Measurements from ENCODE around the gene PDCD4.

The PDCD4 gene

DNA sequence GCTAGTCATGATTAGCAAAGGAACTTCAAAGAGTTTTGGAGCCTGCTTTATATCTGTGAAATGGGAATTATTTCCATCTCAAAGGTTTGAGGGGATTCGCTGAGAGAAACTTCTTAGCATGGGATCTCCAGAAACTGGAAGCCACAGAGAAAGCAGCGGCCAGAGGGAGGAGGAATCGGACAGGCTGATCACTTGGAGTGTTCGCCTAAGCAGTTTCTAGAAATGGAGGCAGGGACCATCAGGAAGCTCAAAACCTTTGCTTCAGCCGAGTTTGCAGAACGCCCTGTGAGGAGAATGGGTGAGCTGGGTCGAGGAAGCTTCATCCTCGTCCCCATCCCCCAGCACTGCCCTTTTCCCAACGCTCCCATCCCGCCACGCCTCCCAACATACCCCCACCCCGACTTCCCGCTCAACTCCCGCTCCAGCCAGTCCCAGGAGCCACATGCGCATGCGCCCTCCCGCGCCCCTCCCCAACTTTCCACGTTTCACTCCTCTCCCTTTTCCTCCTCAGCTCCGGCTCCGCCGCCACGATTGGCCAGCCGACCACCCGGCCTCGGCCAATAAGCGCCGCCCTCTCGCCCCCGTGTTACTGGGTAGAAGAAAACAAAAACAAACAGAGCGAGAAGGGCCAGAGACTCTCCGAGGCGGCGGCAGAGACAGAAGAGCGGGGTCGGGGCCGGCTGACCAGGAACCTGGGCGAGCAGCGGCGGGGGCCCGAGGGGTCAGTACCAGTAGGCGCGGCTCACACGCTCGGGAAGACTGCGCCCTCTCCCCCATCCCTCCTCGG, at the start of gene PDCD4:
Gene PDCD4, plus strand, starts transcription at position 631 of the 787 bp plus-strand sequence. CDS start 4,100 bp downstream, outside the sequence.
- DNase-seq (ENCODE audit: low read depth): peak; percentile 88

DNA sequence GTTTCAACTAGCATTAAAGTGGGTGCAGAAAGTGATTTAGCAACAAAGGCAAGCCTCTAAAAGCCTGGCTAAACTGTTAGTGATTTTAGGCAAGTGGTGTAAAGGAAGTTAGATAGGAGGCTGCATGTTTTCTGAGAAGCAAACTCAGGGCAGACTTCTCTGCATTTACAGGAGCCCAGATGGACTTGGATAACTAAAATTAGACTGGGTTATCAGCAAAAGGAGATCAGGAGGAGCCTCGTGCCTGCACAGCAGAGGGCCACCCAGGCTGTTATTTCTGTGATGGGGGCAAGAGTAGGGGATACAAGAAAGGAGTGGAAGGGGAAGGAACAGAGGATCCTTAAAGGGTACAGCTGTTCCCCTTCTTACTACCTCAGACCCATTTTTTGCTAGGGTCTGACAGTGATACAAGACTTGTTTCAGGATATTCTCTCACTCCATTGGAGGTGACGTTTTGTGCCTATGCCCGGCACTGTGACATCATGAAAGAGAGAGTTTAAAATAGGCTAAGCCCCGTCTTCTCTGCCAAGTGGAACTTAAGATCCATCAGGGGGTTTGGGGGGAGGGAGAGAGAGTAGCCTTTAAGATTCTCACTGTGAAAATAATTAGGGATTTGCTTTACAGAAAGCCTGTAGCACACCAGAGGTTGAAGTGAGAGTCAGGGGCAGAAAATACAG, 49.6 kb upstream of the PDCD4 start:
- DNase-seq (ENCODE audit: low read depth): no peak

DNA sequence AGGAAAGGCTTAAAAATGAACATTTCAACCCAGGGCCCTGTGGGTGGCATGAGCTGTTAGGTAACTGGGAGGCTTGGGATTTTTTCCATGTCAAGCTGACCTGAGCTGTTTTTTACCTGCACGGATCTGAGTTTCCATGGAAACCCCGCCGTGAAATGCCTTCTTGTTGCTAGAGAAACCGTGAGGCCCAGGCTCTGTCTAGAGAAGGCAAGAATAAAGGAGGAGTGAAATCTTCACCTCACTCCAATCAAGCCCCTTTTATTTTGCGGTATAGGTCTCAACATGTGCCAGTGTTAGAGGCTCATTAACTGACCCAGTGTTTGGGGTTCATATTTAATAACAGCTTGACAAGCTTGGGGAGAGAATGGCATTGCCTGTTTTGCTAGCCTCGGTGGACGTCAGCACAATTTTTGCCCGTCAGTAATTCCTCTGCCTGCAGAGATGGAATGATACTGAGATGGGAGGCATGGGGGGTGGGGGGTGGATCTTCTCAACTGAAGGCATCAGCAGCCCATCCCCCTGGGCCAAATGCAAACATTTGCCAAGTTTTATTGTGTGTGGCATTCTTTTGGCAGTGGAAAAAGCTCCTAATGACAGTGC, 48.9 kb upstream of the PDCD4 start:
- DNase-seq (ENCODE audit: low read depth): no peak

DNA sequence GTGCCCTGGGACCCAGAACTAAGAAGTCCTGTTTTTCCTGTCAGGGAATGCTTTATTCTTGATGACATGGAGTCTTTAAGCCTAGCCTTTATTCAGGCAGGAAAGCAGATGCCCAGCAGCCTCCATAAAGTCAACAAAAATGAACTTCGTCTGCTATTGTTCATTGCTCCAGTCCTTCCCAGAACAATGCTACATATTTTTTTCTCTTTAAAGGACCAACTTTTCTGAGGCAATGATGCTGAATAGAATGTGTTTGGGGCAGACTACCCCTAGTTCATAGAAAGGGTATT, 47.6 kb upstream of the PDCD4 start:
- DNase-seq (ENCODE audit: low read depth): no peak

DNA sequence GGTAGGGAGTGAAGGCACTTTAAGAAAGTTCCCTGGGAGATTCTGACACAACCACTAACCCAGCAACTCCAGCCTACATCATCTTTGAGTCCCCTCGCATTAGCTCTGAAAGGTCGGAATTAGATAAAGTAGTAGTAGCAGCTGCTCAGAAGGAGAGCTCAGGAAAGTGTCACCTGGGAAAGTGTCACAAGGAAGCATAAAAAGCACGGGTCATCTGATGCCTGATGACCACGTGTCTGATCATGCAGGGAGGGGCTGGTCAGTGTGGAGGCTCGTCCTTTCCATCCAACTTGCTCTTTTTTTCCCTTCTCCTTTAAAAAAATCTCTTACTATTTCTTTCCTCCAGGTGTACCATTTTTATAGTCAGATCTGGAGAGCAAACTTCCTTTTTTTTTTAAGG, 47.1 kb upstream of the PDCD4 start:
- DNase-seq (ENCODE audit: low read depth): no peak

DNA sequence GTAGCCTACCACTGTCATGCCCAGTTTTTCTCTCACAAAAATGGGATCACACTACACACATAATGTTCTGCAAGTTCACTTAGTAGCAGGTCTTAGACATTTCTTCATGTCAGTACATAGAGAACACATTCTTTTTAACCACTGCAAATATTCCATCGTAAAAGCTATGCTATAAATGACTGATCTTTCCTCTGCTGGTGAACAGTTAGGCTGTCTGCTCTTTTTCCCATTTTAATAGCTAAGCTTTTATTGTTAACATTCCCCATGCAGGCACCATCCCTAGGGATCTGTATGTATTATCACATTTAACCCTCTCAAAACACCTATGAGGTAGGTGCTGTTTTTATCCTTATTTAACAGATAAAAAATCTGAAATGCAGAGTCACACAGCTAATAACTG, 46.2 kb upstream of the PDCD4 start:
- no peak for DNase-seq (ENCODE audit: low read depth)

DNA sequence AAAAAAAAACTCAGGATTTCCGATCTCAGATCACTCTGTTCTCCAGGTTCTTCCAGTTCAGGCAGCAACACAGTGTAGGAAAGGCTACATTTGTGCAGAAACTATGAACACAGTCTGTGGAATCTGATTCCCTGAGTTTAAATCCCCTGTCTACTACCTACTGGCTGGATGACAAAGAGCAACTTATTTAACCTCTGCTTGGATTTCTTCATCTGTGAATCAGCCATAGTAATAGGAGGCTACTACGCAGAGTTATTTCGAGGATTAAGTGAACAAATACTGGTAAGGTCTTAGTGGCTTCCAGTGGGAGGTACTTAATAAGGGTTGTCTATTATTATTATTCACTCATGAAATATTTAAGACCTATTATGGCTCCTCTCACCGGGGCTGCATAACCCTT, 44.3 kb upstream of the PDCD4 start:
- no peak for DNase-seq (ENCODE audit: low read depth)

DNA sequence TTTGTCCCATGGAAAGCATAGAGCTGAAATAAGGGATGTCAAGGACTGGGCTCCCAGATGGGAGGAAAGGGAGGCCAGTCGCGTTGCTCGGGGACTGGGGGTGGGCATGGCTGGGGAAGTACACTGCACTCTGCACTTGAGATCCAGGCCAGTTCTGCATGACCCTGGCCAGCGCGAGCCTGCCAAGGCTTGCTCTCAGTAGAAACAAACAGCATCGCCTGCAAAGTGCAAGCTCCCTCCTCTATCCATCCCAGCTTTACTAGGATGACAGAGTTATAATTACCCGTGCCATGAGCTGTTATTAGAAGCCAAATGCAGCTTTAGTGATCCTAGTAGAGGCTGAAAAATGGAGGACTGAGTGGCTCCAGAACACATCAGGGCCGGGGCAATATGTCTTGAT, 43.9 kb upstream of the PDCD4 start:
- no peak for DNase-seq (ENCODE audit: low read depth)

DNA sequence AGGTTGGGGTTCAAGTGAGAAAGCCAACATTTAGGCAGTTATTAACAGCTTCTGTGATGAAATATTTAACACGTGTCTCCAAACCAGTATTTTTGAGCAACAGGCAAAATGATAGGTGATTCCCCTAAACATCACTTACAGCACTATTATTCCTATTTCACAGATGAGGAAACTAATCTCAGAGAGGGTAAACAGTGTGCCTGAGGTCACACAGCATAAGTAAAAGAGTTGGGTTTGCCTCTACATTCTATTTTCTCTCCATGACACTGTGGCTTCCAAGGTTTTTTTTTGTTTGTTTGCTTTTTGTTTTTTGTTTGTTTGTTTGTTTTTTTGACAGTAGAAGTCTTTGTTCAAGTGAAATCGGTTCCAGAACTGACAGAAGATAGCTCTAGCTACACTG, 43.2 kb upstream of the PDCD4 start:
- DNase-seq (ENCODE audit: low read depth): no peak

DNA sequence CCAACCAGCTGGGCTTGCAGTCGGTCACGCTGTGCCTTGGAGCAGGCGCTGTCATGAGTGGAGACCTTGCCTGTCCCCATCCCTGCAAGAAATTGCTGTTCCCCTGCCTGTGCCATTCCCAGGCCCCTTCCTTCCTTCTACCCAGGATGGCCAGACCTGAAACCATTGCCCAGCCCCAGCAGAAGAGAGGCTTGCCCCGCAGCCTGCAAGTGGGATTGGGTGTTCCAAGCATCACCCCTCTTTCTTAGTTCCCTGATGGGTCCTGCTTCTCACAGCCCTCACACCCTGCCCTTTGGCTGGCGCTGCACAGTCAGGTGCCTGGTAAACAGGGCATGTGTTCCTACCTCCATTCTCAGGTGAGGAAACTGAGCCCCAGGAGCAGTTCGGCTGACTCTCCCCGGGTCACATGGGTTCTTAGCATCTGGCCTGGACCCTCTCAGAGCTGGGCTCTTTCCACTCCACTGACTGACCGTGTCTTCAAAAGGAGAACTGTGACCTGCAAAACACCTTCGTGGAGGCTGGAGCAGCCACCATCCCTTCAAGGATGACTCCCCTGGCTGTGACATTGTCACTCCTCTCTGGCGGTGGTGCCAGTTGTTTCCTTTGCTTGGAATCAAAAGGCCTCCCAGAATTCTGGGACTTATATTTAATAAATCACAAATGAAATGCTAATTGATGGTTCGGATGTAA, 41.9 kb upstream of the PDCD4 start:
- no peak for DNase-seq (ENCODE audit: low read depth)

DNA sequence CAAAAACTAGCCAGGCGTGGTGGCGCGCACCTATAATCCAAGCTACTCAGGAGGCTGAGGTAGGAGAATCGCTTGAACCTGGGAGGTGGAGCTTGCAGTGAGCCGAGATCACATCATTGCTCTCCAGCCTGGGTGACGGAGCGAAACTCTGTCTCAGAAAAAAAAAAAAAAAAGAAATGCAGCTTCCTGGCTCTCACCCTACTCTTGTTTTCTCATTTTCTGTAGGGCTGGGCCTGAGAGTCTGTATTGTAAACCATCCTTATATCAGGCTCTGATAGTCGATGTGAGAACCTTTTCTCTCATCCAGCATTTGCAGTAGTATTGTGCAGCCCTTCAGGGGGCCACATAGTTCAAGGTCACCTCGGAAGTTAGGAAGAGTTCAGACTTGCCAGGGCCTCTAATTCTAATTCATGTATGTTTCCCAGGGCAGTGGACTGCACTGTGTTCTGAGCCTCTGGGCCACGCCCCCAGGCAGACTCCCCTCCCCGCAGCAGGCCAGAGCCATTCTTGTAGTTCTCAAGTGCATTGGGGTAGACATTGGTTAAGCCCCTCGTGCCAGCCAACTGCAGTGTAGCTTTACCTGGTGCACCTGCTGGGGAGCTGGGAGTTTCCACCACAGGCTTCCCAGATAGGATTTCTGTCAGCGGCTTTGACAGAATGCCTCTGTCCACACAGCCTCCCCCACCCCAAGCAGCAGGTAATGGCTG, 38.3 kb upstream of the PDCD4 start:
- DNase-seq (ENCODE audit: low read depth): no peak

DNA sequence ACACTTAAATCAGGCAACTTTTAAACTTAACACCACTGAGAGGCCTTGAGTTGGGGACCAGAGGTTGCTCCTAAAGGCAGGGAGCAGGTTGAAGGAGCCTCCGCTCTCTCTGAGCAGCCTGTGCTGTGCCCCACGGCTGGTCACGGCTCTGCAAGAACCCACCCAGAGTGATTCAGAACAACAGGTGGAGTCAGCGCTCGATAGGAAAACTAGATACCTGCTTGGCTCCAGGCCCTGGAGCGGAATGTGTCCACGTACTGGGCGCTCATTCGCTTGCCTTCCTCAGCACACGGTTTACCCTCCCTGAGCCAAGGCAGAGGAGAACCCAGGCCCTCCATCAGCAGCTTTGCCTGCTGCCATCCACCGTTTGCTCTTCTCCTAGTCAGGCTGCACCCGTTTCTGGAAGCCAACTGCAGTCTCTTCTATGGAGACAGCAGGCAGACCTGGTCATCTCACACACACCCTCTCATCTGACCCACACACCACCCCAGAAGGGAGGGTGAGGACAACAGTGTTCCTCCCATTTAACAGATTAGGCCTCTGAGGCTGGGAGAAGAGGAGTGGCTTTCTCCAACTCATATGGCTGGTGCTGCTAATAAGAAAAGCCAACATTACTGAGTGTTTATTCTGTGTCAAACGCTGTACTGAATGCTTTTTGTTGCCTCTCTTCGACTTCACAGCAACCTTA, 37.6 kb upstream of the PDCD4 start:
- DNase-seq (ENCODE audit: low read depth): no peak

DNA sequence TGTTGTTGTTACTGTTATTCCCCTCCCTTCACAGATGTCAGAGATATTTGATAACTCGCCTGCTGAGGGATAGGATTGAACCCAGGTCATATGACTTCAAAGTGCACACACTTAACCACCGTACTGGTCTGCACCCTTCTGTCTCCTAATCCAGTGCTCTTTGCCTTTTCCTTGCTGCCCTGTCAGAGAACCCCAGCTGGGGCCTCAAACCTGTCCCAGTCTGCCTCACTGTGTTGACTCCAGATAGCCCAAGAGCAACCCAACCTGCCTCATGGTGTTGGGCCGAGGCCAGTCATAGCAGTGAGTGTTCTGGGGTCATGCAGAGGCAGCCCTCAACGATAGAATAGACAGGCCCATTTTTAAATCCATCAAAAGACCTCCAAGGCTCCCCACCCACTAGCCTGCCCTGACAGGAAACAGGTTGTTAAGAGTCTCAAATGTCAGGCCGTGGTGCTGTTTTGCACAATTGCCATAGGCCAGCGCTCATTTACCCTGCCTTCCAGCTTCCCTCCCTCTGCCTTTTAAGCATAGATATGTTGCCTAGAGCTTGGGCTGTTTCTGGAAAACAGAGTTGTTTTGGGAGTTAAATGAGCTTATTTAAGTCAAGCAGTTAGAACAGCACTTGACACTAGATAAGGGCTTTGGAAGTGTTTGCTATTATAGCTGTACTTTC, 37.0 kb upstream of the PDCD4 start:
- DNase-seq (ENCODE audit: low read depth): no peak

DNA sequence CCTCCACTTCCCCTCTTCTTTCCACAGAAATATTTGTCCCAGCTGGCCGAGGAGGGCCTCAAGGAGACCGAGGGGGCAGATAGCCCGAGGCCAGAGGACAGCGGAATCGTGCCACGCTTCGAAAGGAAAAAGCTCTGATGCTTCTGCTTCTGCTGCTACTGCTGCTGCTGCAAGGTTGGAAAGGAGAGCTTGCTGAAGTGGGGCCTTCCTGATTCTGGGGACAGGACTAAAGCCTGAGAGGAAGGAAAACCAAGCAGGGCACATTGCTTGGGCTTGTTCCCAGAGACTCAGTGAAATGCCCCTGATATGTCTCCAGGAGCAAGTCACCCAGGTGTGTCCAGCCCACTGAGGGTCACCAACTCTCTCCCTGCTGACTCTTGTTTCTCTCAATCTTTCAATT, 35.9 kb upstream of the PDCD4 start:
- DNase-seq (ENCODE audit: low read depth): no peak

DNA sequence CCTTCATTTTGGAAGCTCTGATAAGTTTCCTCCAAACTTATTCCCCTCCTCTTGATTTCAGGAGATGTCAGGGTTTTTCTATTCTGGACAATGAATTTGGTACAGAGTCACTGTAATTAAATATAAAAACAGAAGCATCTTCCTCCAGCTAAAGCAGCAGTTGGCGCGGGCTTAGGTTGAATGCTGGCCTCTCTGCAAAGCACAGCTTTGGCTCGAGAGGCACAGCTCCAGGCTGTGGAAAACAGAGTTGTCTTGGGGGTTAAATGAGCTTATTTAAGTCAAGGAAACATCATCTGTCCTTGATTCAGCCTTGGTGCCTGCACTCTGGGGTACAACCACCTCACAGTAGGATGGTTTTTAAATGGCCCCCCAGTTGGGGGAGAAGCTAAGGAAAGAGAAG, 35.0 kb upstream of the PDCD4 start:
- no peak for DNase-seq (ENCODE audit: low read depth)

DNA sequence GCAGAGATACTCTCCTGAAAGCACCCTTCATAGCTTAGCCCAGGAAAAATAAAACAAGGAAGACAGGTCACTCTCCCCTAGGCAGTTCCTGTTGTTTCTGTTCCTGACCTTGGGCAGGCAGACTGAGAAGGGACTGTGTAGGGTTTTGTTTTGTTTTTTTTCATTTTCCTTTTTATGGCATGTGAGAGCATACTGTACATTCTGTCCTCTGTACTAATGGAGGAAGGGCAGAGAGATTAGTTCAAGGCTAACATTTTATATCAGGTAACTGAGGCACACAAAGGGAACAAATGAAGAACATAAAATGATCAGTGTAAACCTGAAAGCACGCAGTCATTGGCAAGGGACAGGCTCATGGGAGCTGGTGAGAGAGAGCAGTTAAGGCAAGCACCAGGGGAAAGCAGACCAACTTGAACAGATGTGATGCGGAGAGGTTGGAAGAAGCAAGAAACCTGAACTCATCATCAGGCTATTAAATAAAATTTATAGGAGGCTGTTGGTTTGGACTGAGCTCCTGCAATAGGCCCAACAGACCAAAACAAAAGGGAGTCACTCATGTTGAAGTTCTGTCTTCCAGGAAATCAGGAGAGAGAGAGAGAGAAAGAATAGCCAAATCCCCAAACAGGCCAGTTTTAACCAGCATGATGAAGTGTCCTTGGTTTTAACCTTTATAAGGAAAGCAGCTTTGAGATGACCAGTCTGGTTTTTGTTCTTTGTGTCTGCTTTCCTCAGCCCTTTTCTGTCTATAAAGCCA, 34.1 kb upstream of the PDCD4 start:
- no peak for DNase-seq (ENCODE audit: low read depth)

DNA sequence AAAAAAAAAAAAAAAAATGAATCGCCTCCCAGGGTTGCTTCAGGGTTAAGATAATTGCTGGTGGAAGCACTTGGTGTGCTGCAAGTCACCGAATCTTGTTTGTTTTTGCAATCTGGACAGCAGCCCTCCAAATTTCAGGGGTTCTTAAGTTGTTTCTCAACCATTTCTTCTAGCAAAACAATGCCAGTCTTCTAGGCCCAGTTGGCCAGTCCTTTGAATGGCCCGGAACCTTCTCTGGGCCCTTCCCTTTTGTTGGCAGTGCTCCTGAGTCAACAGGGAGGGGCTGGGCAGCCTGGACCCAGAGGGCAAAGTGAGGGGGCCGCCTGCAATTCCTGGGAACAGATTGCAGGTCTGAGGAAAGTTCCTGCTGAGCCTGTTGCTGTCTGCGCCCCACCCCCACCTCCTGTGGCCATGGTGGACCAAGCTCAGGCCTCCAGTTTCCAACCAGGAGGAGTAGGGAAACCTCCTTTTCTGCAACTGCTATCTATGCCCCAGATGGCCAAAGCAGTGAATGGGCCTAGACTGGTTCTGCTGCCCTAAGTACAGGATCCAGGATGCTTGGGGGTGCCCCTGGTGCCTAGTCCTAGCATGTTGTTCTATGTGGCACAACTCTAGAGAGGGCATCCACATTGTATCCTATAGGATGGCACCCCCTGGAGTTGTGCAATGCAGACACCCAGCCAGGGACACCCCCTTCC, 31.4 kb upstream of the PDCD4 start:
- no peak for DNase-seq (ENCODE audit: low read depth)

DNA sequence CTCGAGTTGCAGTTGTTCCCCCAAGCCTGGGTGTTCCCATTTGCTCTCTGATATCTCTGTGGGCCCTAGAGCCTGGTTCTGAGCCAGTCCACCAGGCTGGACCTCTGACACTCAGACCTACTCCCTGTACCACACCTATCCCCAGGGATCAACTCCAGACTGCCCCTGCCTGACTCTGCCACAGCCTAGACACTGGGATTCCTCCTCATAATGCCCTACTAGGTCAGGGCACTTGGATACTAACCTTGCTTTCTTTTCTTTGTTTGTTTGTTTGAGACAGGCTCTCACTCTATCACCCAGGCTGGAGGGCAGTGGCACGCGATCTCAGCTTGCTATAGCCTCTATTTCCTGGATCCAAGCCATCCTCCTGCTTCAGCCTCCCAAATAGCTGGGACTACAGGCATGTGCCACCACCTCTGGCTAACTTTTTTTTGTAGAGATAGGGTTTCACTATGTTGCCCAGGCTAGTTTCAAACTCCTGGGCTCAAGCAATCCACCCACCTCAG, 30.8 kb upstream of the PDCD4 start:
- DNase-seq (ENCODE audit: low read depth): no peak

DNA sequence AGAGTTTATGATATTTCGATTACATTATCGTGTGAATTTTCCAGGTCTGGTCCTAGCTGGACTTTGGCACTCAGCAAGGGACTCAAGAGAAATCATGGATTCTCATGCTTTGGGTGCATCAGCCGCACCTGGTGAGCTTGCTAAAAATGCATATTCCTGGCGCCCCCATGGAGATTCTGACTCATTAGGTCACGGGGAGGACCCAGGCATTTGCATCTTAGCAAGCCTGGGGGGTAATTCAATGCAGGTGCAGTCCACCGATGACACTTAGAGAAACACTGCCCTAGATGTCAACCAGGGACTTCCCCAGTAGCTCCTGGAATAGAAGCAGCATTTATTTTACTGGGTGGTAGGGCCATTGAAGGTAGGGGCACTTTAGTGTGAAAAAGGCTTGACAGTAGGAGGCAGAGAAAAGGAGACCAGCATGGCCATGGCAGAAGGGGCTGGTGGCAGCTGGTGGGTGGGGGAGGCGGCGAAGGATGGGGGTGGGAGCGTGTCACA, 29.9 kb upstream of the PDCD4 start:
- no peak for DNase-seq (ENCODE audit: low read depth)

All from activated T-helper 1 cell treated with Interleukin-2 at 50 U/mL for 16 hours (primary cell).